PC-9 (cell line): Measurements from ENCODE around the gene MACROD1. TPM values are rescaled to one million over a fixed set of nuclear protein-coding genes. Genes with fewer than 3 reads are reported as not detected.

Experiments
- BruUV-seq: library from RNA; stranded (reverse); fragments of 400-500 nt; replicated peaks from 2 replicates; lab custom pipeline; 2021; lab: Mats Ljungman, UMichigan
- CTCF ChIA-PET: fragments of 300-600 bp; sonication (Branson Sonifier 250); formaldehyde crosslinking; loops from one replicate; lab custom pipeline; 2022; ENCODE audit warnings: antibody characterized with exemption; lab: Charles Lee
- POLR2A ChIA-PET: fragments of 300-600 bp; sonication (Branson Sonifier 250); formaldehyde crosslinking; loops from one replicate; lab custom pipeline; 2022; ENCODE audit warnings: antibody characterized with exemption; ENCODE audit not compliant: unreplicated experiment; lab: Charles Lee
- DNase-seq, 2 experiments: peaks; one replicate each; pipeline versions ENCODE4 v3.0.0 to v3.0.0-alpha.2; 2015 to 2022; ENCODE audit warnings: mixed read lengths in 1 of 2
- H2AFZ ChIP-seq: fragments of 200-600 bp; sonication (generic); 2 replicates; pipeline ENCODE4 v1.8.1; 2017; ENCODE audit warnings: antibody characterized with exemption
- H3F3A ChIP-seq: fragments of 200-600 bp; sonication (generic); 2 replicates; pipeline ENCODE4 v1.8.1; 2017; ENCODE audit warnings: antibody characterized with exemption, mild to moderate bottlenecking, low read depth; ENCODE audit not compliant: insufficient read depth
- H3K27ac ChIP-seq: fragments of 200-600 bp; sonication (generic); 2 replicates; pipeline ENCODE4 v1.6.1; 2016; ENCODE audit warnings: mixed run types
- H3K27me3 ChIP-seq: fragments of 200-600 bp; sonication (generic); 2 replicates; pipeline ENCODE4 v1.6.1; 2016; ENCODE audit warnings: low read depth, mixed run types; ENCODE audit not compliant: insufficient read depth
- H3K36me3 ChIP-seq: fragments of 200-600 bp; sonication (generic); 2 replicates; pipeline ENCODE4 v1.6.1; 2016; ENCODE audit warnings: low read depth, mixed run types
- H3K4me1 ChIP-seq: fragments of 200-600 bp; sonication (generic); replicated peaks from 2 replicates; pipeline ENCODE4 v1.6.1; 2016; ENCODE audit warnings: mixed run types; ENCODE audit not compliant: insufficient read depth
- H3K4me2 ChIP-seq: fragments of 200-600 bp; sonication (generic); 2 replicates; pipeline ENCODE4 v1.6.1; 2017; ENCODE audit warnings: mixed run types
- H3K4me3 ChIP-seq: fragments of 200-600 bp; sonication (generic); 2 replicates; pipeline ENCODE4 v1.6.1; 2016; ENCODE audit warnings: mixed run types
- H3K79me2 ChIP-seq: fragments of 200-600 bp; sonication (generic); 2 replicates; pipeline ENCODE4 v1.6.1; 2017; ENCODE audit warnings: low read depth, mixed run types
- H3K9me2 ChIP-seq: fragments of 200-600 bp; sonication (generic); 2 replicates; pipeline ENCODE4 v1.8.1; 2017; ENCODE audit warnings: mild to moderate bottlenecking; ENCODE audit not compliant: insufficient read depth
- H3K9me3 ChIP-seq: fragments of 200-600 bp; sonication (generic); 2 replicates; pipeline ENCODE4 v1.8.1; 2016; ENCODE audit warnings: low read depth; ENCODE audit not compliant: insufficient read depth
- H4K20me1 ChIP-seq: fragments of 200-600 bp; sonication (generic); 2 replicates; pipeline ENCODE4 v1.8.1; 2017; ENCODE audit not compliant: insufficient read depth
- CTCF ChIP-seq: fragments of 200-600 bp; sonication (generic); conservative IDR thresholded peaks from 2 replicates; pipeline ENCODE4 v1.6.1; 2017; ENCODE audit warnings: mixed run types, antibody characterized with exemption, mild to moderate bottlenecking, moderate library complexity
- EZH2 ChIP-seq: fragments of 200-600 bp; sonication (generic); IDR thresholded peaks from 2 replicates; pipeline ENCODE4 v1.8.0; 2017; ENCODE audit warnings: antibody characterized with exemption, low read depth
- intact Hi-C: fragments of 100-400 bp; cut with micrococcal nuclease; formaldehyde crosslinking; loops from one replicate; pipeline ENCODE4 v1.10.0; 2022; ENCODE audit not compliant: unreplicated experiment
- total RNA-seq: library from RNA; stranded (reverse); gene quantifications from 2 replicates; pipeline ENCODE4 v1.2.3, GENCODE V29; 2021

MACROD1 gene
- total RNA-seq, 1 experiment from 2014 or later, result 41.0 TPM

DNA sequence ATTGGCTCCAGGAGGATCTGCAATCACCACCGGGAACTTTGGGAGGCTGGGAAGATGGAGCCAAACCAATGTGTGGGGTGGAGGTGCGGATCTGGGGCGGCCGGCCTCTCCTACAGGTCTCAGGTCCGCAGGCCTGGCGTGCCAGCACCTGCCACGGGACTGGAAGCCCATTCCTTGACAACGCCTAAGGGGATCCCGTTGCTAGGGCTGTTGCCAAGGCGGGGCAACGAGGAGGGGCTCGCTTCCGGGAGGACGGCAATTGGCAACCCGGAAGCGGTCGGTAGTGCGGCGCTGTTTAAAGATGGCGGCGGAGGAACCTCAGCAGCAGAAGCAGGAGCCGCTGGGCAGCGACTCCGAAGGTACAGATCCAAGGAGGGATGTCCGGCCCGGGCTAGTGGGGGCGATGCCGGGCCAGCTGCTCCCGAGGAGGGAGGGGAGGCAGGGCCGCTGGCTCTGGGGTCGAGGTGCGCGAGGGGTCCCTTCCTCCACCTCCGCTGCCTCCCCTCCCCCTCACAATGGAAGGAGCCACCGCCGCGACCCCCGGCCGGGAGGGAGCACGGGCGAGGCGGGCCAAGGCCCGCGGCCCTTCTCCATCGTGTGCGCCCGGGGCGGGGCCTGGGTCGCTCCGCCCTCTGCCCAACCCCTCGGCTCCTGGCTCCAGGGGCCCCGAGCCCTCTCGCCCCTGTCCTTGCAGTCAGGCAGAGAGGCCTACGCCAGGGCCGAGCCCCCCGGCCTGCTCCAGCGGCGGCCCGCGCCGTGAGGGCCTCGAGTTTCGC is 179.6 kb downstream of the MACROD1 start, which contains the start of gene OTUB1:
Gene OTUB1 (plus strand): TSS at position 283 of the 776 bp plus-strand sequence. CDS start 19 bp downstream, at position 302.
- H3K4me3 ChIP-seq, result peak within 1 kb of the TSS; percentile 72
- POLR2A ChIA-PET, result no interaction called here
- intact Hi-C loops, result no loop called here

GRCh38 chr11:63985812-63986155 is 180.1 kb downstream of the MACROD1 start:
- Histone ChIP-seq H3K27ac (peak overlapping the region; percentile 18), H4K20me1 (peaks cover 22% of the 10 kb centered on the region), H3K36me3 (peaks cover 19% of the 10 kb centered on the region; the same call in 1 of the 2 replicates), H3K9me3 (no peaks in the 10 kb centered on the region), H2AFZ (peak overlapping the region; percentile 78), H3K9me2 (no peaks in the 10 kb centered on the region), H3K27me3 (no peaks in the 10 kb centered on the region), H3K4me1 (peaks cover 23% of the 10 kb centered on the region), H3F3A (peaks cover 26% of the 10 kb centered on the region), H3K4me2 (peak overlapping the region; percentile 89), H3K79me2 (peaks cover 36% of the 10 kb centered on the region), H3K4me3 (peak overlapping the region; percentile 72)
- TSS peak; percentile 72 for BruUV-seq
- intact Hi-C loops, result no loop called here
- DNase-seq, result no peak
- CTCF ChIA-PET, result no interaction called here
- POLR2A ChIA-PET, result no interaction called here
- TF ChIP-seq EZH2 (no peak), CTCF (no peak)

More for the DNA sequence above, 179.6 kb downstream of the MACROD1 start, which contains the start of gene OTUB1:
- CTCF ChIA-PET, result no interaction called here
- Histone ChIP-seq H3K9me3 (no peaks in the 10 kb centered on the region), H3K27me3 (no peaks in the 10 kb centered on the region), H3K79me2 (peaks cover 36% of the 10 kb centered on the region), H3K9me2 (no peaks in the 10 kb centered on the region), H4K20me1 (peaks cover 28% of the 10 kb centered on the region), H3K4me2 (peak within 1 kb of the TSS; percentile 89), H3K4me1 (peaks cover 23% of the 10 kb centered on the region), H3K27ac (peak within 1 kb of the TSS; percentile 51), H3K36me3 (peaks cover 22% of the 10 kb centered on the region; the same call in 1 of the 2 replicates), H2AFZ (peak within 1 kb of the TSS; percentile 78), H3F3A (peaks cover 23% of the 10 kb centered on the region)
- BruUV-seq, result no TSS peak
- TF ChIP-seq CTCF, result no peak
- no peak for TF ChIP-seq EZH2
- peak; percentile 92 to 98 for DNase-seq

- no peak for TF ChIP-seq CTCF
- Histone ChIP-seq H3K4me3 (no peak overlapping the region), H3F3A (peaks cover 9% of the 10 kb centered on the region), H4K20me1 (peaks cover 11% of the 10 kb centered on the region), H3K79me2 (peaks cover 44% of the 10 kb centered on the region), H3K27me3 (no peaks in the 10 kb centered on the region), H3K27ac (no peak overlapping the region), H3K4me1 (peaks cover 13% of the 10 kb centered on the region), H2AFZ (no peak overlapping the region), H3K4me2 (no peak overlapping the region), H3K36me3 (peaks cover 4% of the 10 kb centered on the region; the same call in 1 of the 2 replicates), H3K9me2 (no peaks in the 10 kb centered on the region), H3K9me3 (no peaks in the 10 kb centered on the region)
- CTCF ChIA-PET, result interaction anchor here (0.7 kb wide), 1 partner anchor 79 kb away, joined by 3 read pairs; no protein-coding TSS in a partner anchor
- no peak for DNase-seq
- intact Hi-C loops, result loop anchor here (10.0 kb wide), 1 partner anchor 325 kb away; the partner anchor contains the start of genes CATSPERZ and ESRRA
- BruUV-seq, result no TSS peak
- POLR2A ChIA-PET, result interaction anchor here (0.7 kb wide), 1 partner anchor 107 kb away, joined by 3 read pairs; no protein-coding TSS in a partner anchor
These were observed 186.5 kb downstream of the MACROD1 start for GRCh38 chr11:63979426-63979825.
